SU-DHL-6 (cell line): Measurements from ENCODE around the gene ISM1.

Experiments
- H2AFZ ChIP-seq: fragments of 200-600 bp; sonication (generic); 2 replicates; pipeline ENCODE4 v1.6.1; 2014; ENCODE audit warnings: low read depth, mild to moderate bottlenecking, moderate library complexity, mixed read lengths, antibody characterized with exemption, low read length; ENCODE audit not compliant: severe bottlenecking
- H3F3A ChIP-seq: fragments of 200-600 bp; shearing (Covaris generic); 2 replicates; pipeline ENCODE4 v1.6.0; 2016; ENCODE audit warnings: antibody characterized with exemption, mild to moderate bottlenecking; ENCODE audit not compliant: insufficient read depth
- H3K27ac ChIP-seq: fragments of 200-600 bp; sonication (generic); 2 replicates; pipeline ENCODE4 v1.5.1; 2016; ENCODE audit warnings: low read depth, mild to moderate bottlenecking, low read length, moderate library complexity, mixed read lengths
- H3K27me3 ChIP-seq: fragments of 200-600 bp; sonication (generic), shearing (Covaris generic); 2 replicates; pipeline ENCODE4 v1.6.0; 2014; ENCODE audit warnings: mild to moderate bottlenecking, low read length
- H3K36me3 ChIP-seq: fragments of 200-600 bp; sonication (generic); 2 replicates; pipeline ENCODE4 v1.6.1; 2014; ENCODE audit warnings: mild to moderate bottlenecking, low read length, mixed read lengths
- H3K4me2 ChIP-seq: fragments of 300-600, 200-600 bp; shearing (Covaris generic), sonication (generic); 2 replicates; pipeline ENCODE4 v1.6.0; 2014; ENCODE audit warnings: low read length, low read depth, mild to moderate bottlenecking; ENCODE audit not compliant: poor library complexity, severe bottlenecking
- H3K4me3 ChIP-seq: fragments of 200-600 bp; sonication (generic); 2 replicates; pipeline ENCODE4 v1.5.1; 2014; ENCODE audit warnings: antibody characterized with exemption, low read length, mild to moderate bottlenecking, mixed read lengths; ENCODE audit not compliant: insufficient read depth, poor library complexity, severe bottlenecking
- H3K79me2 ChIP-seq: fragments of 200-600 bp; sonication (generic); 2 replicates; pipeline ENCODE4 v1.6.1; 2014; ENCODE audit warnings: mild to moderate bottlenecking, low read length, moderate library complexity; ENCODE audit not compliant: insufficient read depth
- H3K9ac ChIP-seq: fragments of 200-600 bp; sonication (generic); 2 replicates; pipeline ENCODE4 v1.7.0; 2014; ENCODE audit warnings: mild to moderate bottlenecking, low read length
- H3K9me2 ChIP-seq: fragments of 200-600 bp; sonication (generic); replicated peaks from 2 replicates; pipeline ENCODE4 v1.6.1; 2014; ENCODE audit warnings: low read length; ENCODE audit not compliant: insufficient read depth
- H3K9me3 ChIP-seq: fragments of 200-600 bp; sonication (generic); 2 replicates; pipeline ENCODE4 v1.6.1; 2014; ENCODE audit warnings: low read length, mixed read lengths; ENCODE audit not compliant: insufficient read depth
- H4K20me1 ChIP-seq: fragments of 200-600 bp; sonication (generic); 2 replicates; pipeline ENCODE4 v1.6.1; 2014; ENCODE audit warnings: low read depth, mild to moderate bottlenecking, antibody characterized with exemption, low read length, moderate library complexity, mixed read lengths
- CTCF ChIP-seq: fragments of 200-600 bp; sonication (generic); IDR thresholded peaks from one replicate; pipeline ENCODE4 v1.5.1; 2017; ENCODE audit warnings: antibody characterized with exemption, mild to moderate bottlenecking, low read length, moderate library complexity; ENCODE audit not compliant: insufficient read depth, poor library complexity, severe bottlenecking
- EZH2phosphoT487 ChIP-seq: fragments of 200-600 bp; sonication (generic), shearing (Covaris generic); conservative IDR thresholded peaks from 2 replicates; pipeline ENCODE4 v1.6.1; 2018; ENCODE audit warnings: mild to moderate bottlenecking, antibody characterized with exemption, low read length, moderate library complexity, mixed read lengths

ISM1 gene

GRCh38 chr20:13313201-13313600 lies 92.1 kb downstream of the ISM1 start:
- H2AFZ ChIP-seq: no peak overlapping the region
- no peaks in the 10 kb centered on the region for H3K36me3 ChIP-seq
- H3K9ac ChIP-seq: no peak overlapping the region

GRCh38 chr20:13317439-13317838 lies 96.4 kb downstream of the ISM1 start:
- no peak for TF ChIP-seq CTCF
- no peak for TF ChIP-seq EZH2phosphoT487
- Histone ChIP-seq H3K36me3 (no peaks in the 10 kb centered on the region), H2AFZ (no peak overlapping the region), H3K27me3 (no peaks in the 10 kb centered on the region), H3K9me2 (no peaks in the 10 kb centered on the region), H3K9me3 (no peaks in the 10 kb centered on the region), H3K79me2 (no peaks in the 10 kb centered on the region), H3K4me2 (no peak overlapping the region), H3F3A (no peaks in the 10 kb centered on the region), H3K9ac (no peak overlapping the region), H3K4me3 (no peak overlapping the region), H3K27ac (no peak overlapping the region), H4K20me1 (no peaks in the 10 kb centered on the region)

More at GRCh38 chr20:13313201-13313600, 92.1 kb downstream of the ISM1 start:
- Histone ChIP-seq H3K4me2 (no peak overlapping the region), H3K9me3 (no peaks in the 10 kb centered on the region), H3K79me2 (no peaks in the 10 kb centered on the region), H3K4me3 (no peak overlapping the region), H3K9me2 (no peaks in the 10 kb centered on the region), H3K27me3 (peaks cover 2% of the 10 kb centered on the region; the same call in 1 of the 2 replicates), H3K27ac (no peak overlapping the region), H4K20me1 (no peaks in the 10 kb centered on the region), H3F3A (no peaks in the 10 kb centered on the region)
- no peak for TF ChIP-seq CTCF
- no peak for TF ChIP-seq EZH2phosphoT487

GRCh38 chr20:13318871-13319521 lies 97.9 kb downstream of the ISM1 start:
- TF ChIP-seq EZH2phosphoT487: no peak
- no peak for TF ChIP-seq CTCF
- Histone ChIP-seq H3K9ac (no peak overlapping the region), H3K9me3 (no peaks in the 10 kb centered on the region), H3K36me3 (no peaks in the 10 kb centered on the region), H3K79me2 (no peaks in the 10 kb centered on the region), H3K27me3 (no peaks in the 10 kb centered on the region), H3K4me3 (no peak overlapping the region), H3K9me2 (no peaks in the 10 kb centered on the region), H3F3A (no peaks in the 10 kb centered on the region), H3K27ac (no peak overlapping the region), H2AFZ (no peak overlapping the region), H4K20me1 (no peaks in the 10 kb centered on the region), H3K4me2 (no peak overlapping the region)
